ENCODE data around the gene XRRA1.

DNA sequence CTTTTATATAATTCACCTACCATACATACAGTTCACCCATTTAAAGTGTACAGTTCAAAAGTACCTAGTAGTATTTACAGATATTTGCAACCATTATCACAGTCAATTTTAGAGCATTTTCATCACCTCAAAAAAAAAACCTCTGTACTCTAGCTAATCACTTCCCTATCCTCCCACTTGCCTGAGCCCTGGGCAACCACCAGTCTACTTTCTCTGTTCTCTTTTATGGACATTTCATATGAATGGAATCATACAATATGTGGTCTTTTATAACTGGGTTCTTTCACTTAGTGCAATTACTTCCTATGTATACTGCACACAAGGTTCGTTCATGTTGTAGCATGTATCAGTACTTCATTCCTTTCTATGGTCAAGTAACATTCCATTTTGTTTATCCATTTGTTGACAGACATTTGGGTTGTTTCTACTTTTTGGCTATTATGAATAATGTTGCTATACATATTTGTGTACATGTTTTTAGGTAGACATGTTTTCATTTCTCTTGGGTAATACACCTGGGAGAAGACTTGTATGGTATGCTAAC is 22.0 kb upstream of the XRRA1 start:
- no peak for TF ChIP-seq POLR2A (IDR thresholded peaks at IDR 0.05; ENCODE audit: low read length)
- no peak for TF ChIP-seq GATA1 (IDR thresholded peaks at IDR 0.05; ENCODE audit: low read depth, low read length)
